Measurements from ENCODE around the gene CDC73.

CDC73 gene

DNA sequence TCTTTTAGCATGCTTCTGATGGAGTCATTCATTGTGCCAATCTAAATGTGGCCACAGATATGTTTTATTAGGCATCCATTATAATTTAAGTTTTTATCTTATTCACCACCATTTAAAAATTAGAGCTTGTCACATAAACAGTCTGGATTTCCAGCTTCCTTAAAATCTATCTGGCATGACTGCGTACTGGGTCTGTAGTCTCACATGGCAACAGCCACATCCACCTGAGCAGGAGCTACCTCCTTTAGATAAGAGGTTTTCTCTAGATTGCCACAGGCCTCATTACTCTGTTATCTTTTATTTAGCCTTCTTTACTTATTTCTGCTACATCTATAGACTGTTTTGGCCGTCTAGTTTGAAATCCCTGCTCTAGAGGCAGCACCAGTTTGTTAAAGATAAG is 35.5 kb downstream of the CDC73 start:
- no peak overlapping the region for H3K4me3 ChIP-seq (replicated peaks; ENCODE audit: low read depth, low read length)
- DNase-seq (ENCODE audit: low read depth), result no peak
- TF ChIP-seq CTCF (IDR thresholded peaks at IDR 0.05; ENCODE audit: low read length, missing control alignments), result no peak

GRCh38 chr1:193176113-193176512 is 54.3 kb downstream of the CDC73 start:
- no peak overlapping the region for H3K4me3 ChIP-seq (replicated peaks; ENCODE audit: low read depth, low read length)
- DNase-seq (ENCODE audit: low read depth), result no peak
- TF ChIP-seq CTCF (IDR thresholded peaks at IDR 0.05; ENCODE audit: low read length, missing control alignments), result no peak

DNA sequence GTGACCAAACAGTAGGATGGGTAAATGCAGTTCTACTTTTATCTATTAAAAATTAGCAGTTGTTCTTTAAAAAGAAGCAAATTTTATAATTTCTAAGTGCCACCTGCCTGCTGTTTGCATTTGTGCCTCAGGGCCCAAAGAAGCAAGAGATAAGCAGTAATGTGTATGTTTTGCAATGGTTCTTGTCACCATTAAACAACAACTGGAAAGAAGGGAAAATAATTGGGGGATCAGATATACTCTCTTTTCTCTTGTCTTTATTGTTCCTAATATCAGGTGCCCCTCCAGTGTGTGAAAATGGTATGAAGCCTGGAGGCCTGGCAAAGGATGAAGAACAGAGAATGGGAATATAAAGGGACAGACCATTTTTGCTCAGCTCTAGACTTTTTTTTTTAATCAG is 55.0 kb downstream of the CDC73 start:
- no peak overlapping the region for H3K4me3 ChIP-seq (replicated peaks; ENCODE audit: low read depth, low read length)
- TF ChIP-seq CTCF (IDR thresholded peaks at IDR 0.05; ENCODE audit: low read length, missing control alignments), result no peak
- no peak for DNase-seq (ENCODE audit: low read depth)

DNA sequence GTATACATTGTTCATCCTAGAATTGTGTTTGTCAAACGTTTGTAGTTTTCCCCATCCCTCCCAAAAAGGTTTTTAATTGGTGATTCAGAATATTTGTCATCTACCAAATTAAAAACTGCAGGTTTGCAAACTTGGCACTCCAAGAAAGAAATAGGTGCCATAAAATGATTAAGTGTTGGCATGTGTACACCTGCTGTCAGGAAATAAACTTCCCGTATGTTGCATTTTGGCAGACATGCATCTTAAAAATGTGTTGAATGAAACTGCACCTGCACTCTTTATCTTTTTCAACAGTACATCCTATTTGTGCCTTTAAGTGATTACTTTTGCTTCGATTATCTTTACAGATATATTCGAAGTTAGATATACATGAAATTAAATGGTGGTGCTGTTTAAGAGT is 57.3 kb downstream of the CDC73 start:
- TF ChIP-seq CTCF (IDR thresholded peaks at IDR 0.05; ENCODE audit: low read length, missing control alignments), result no peak
- H3K4me3 ChIP-seq (replicated peaks; ENCODE audit: low read depth, low read length), result no peak overlapping the region
- DNase-seq (ENCODE audit: low read depth), result no peak

- no peak for TF ChIP-seq CTCF (IDR thresholded peaks at IDR 0.05; ENCODE audit: low read length, missing control alignments)
- DNase-seq (ENCODE audit: low read depth), result no peak
- H3K4me3 ChIP-seq (replicated peaks; ENCODE audit: low read depth, low read length), result no peak overlapping the region
These were observed 59.7 kb downstream of the CDC73 start for GRCh38 chr1:193181536-193181935.

DNA sequence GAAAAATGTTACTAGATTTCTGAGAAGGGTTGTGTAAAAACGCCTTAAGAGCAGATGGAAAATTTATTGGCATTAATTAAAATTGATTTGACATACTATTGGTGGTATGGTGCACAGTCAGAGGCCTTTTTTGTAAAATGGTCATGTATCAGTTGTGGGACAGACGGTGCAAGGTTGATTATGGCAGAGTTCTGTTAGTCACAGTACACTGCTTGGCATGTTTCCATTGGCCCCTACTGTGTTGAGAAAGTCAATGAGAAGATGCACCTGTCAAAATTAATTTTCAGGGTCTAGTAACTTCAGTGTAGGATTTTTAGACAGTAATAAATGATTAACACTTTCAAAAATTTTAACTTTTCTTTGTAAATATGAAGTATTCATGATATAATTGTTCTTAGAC is 60.2 kb downstream of the CDC73 start:
- H3K4me3 ChIP-seq (replicated peaks; ENCODE audit: low read depth, low read length), result no peak overlapping the region
- peak; percentile 14 for DNase-seq (ENCODE audit: low read depth)

More for the DNA sequence above, 60.2 kb downstream of the CDC73 start:
- no peak for TF ChIP-seq CTCF (IDR thresholded peaks at IDR 0.05; ENCODE audit: low read length, missing control alignments)
